ENCODE measurements around the gene GPR137.

The GPR137 gene

DNA sequence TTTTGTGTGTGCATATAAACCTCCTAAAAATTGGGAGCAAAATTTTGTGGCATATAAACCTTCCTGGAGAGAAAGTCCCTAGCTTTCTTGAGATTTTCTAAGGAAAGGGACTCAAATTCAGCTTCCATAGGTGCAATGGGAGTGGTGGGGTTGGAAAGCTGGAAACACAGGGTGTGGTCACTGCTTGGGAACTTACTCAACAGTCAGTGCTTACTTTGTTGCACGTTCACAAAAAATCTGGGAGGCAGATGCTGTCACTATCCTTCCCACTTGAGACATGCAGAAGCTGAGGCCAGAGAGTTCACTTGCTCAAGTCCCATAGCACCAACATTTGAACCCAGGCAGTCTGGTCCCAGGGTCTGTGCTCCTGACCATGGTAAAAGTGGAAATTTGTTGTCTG, 10.6 kb downstream of the GPR137 start:
- TF ChIP-seq, protein P1, sequence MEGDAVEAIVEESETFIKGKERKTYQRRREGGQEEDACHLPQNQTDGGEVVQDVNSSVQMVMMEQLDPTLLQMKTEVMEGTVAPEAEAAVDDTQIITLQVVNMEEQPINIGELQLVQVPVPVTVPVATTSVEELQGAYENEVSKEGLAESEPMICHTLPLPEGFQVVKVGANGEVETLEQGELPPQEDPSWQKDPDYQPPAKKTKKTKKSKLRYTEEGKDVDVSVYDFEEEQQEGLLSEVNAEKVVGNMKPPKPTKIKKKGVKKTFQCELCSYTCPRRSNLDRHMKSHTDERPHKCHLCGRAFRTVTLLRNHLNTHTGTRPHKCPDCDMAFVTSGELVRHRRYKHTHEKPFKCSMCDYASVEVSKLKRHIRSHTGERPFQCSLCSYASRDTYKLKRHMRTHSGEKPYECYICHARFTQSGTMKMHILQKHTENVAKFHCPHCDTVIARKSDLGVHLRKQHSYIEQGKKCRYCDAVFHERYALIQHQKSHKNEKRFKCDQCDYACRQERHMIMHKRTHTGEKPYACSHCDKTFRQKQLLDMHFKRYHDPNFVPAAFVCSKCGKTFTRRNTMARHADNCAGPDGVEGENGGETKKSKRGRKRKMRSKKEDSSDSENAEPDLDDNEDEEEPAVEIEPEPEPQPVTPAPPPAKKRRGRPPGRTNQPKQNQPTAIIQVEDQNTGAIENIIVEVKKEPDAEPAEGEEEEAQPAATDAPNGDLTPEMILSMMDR (IDR thresholded peaks at IDR 0.05): no peak
- H3K36me3 Mint-ChIP-seq (ENCODE audit: low read depth): no peaks in the 10 kb centered on the region
- H3K4me3 Mint-ChIP-seq: no peak overlapping the region
- DNase-seq: no peak
- H3K9me3 Mint-ChIP-seq: no peaks in the 10 kb centered on the region
- no peak overlapping the region for H3K27ac Mint-ChIP-seq
- H3K4me1 Mint-ChIP-seq: peaks cover 11% of the 10 kb centered on the region
- H3K27me3 Mint-ChIP-seq (ENCODE audit: low read depth, poor library complexity): peaks cover 93% of the 10 kb centered on the region

- H3K36me3 Mint-ChIP-seq (ENCODE audit: low read depth): no peaks in the 10 kb centered on the region
- no peak for DNase-seq
- no peak overlapping the region for H3K4me3 Mint-ChIP-seq
- TF ChIP-seq, protein P1 (IDR thresholded peaks at IDR 0.05): no peak
- H3K27ac Mint-ChIP-seq: no peak overlapping the region
- no peaks in the 10 kb centered on the region for H3K9me3 Mint-ChIP-seq
- H3K27me3 Mint-ChIP-seq (ENCODE audit: low read depth, poor library complexity): peaks cover 100% of the 10 kb centered on the region
- H3K4me1 Mint-ChIP-seq: peaks cover 11% of the 10 kb centered on the region
Observed at GRCh38 chr11:64296830-64297698, 11.4 kb downstream of the GPR137 start.

- Mint-ChIP-seq H3K4me1 (peaks cover 11% of the 10 kb centered on the region), H3K9me3 (no peaks in the 10 kb centered on the region), H3K27ac (no peak overlapping the region), H3K36me3 (ENCODE audit: low read depth) (no peaks in the 10 kb centered on the region), H3K4me3 (no peak overlapping the region), H3K27me3 (ENCODE audit: low read depth, poor library complexity) (peaks cover 100% of the 10 kb centered on the region)
- DNase-seq: no peak
- TF ChIP-seq, protein P1 (IDR thresholded peaks at IDR 0.05): no peak
Observed at GRCh38 chr11:64297699-64298358, 12.2 kb downstream of the GPR137 start.

DNA sequence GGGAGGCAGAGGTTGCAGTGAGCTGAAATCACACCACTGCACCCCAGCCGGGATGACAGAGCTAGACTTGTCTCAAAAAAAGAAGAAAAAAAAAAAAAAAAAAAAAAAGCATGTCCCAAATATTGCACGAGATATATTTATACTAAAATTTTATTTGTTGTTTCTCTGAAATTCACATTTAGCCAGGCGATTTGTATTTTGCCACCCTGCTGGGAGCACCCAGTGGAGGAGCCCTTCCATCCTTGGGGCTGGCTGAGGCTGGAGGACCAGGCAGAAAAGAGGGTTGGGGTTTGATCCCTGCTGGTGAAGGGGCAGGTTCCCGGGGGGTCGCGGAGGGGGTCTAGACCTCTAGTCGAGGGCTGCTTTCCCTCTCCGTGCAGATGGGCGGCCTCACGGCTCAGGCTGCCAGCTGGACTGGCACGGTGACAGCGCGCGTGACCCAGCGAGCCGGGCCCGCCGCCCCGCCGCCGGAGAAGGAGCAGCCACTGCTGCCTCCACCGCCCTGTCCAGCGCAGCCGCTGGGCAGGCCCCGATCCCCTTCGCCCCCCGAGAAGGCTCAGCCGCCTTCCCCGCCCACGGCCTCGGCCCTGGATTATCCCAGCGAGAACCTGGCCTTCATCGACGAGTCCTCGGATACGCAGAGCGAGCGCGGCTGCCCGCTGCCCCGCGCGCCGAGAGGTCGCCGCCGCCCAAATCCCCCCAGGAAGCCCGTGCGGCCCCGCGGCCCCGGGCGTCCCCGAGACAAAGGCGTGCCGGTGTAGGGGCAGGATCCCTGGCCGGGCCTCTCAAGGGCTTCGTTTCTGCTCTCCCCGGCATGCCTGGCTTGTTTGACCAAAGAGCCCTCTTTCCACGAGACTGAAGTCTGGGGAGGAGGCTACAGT, 13.6 kb downstream of the GPR137 start:
- DNase-seq: peak; percentile 52
- TF ChIP-seq, protein P1 (IDR thresholded peaks at IDR 0.05): no peak
- Mint-ChIP-seq H3K4me1 (peaks cover 14% of the 10 kb centered on the region), H3K36me3 (ENCODE audit: low read depth) (no peaks in the 10 kb centered on the region), H3K27ac (no peak overlapping the region), H3K4me3 (peak overlapping the region; percentile 69), H3K27me3 (ENCODE audit: low read depth, poor library complexity) (peaks cover 98% of the 10 kb centered on the region), H3K9me3 (no peaks in the 10 kb centered on the region)

- H3K4me1 Mint-ChIP-seq: peaks cover 17% of the 10 kb centered on the region
- H3K27ac Mint-ChIP-seq: no peak within 1 kb of the TSS
- DNase-seq: peak; percentile 43
- TF ChIP-seq, protein P1 (IDR thresholded peaks at IDR 0.05): no peak
- H3K36me3 Mint-ChIP-seq (ENCODE audit: low read depth): no peaks in the 10 kb centered on the region
- no peaks in the 10 kb centered on the region for H3K9me3 Mint-ChIP-seq
- peak within 1 kb of the TSS; percentile 69 for H3K4me3 Mint-ChIP-seq
- H3K27me3 Mint-ChIP-seq (ENCODE audit: low read depth, poor library complexity): peaks cover 92% of the 10 kb centered on the region
Observed at GRCh38 chr11:64299847-64300648, 14.4 kb downstream of the GPR137 start, which contains the start of gene CATSPERZ. Gene CATSPERZ (plus strand): TSS chr11:64300358. CDS start chr11:64300411, 53 bp downstream.
